CD4-positive, CD25-positive, alpha-beta regulatory T cell (primary cell): ENCODE measurements around the gene ICAM2. TPM values are rescaled to one million over a fixed set of nuclear protein-coding genes. Genes with fewer than 3 reads are reported as not detected.

Source experiments
- ATAC-seq, 2 donors: fragments of 150-1000 bp; cut with Tn5 transposase; one replicate each; pipeline ENCODE4 v1.10.0; 2021; ENCODE audit warnings: low read depth in 2 of 2, moderate number of reproducible peaks in 2 of 2, moderate library complexity in 1 of 2
- DNase-seq, 3 donors: peaks; one replicate each; pipeline versions ENCODE4 v3.0.0 to v3.0.0-alpha.2; 2012 to 2022; ENCODE audit warnings: mixed read lengths in 1 of 3
- H3K27ac ChIP-seq: one replicate; pipeline ENCODE4 v1.7.0; 2013; ENCODE audit warnings: mild to moderate bottlenecking, low read length; ENCODE audit not compliant: insufficient read depth, poor library complexity, severe bottlenecking
- H3K27me3 ChIP-seq: one replicate; pipeline ENCODE4 v1.7.0; 2013; ENCODE audit warnings: low read length; ENCODE audit not compliant: control insufficient read depth, insufficient read depth
- H3K36me3 ChIP-seq: one replicate; pipeline ENCODE4 v1.7.0; 2013; ENCODE audit warnings: mild to moderate bottlenecking, low read length, moderate library complexity; ENCODE audit not compliant: control insufficient read depth, insufficient read depth
- H3K4me1 ChIP-seq: 2 replicates; pipeline ENCODE4 v1.7.0; 2013; ENCODE audit warnings: mild to moderate bottlenecking, low read length; ENCODE audit not compliant: insufficient read depth, control insufficient read depth, poor library complexity, severe bottlenecking
- H3K4me3 ChIP-seq: one replicate; pipeline ENCODE4 v1.7.0; 2013; ENCODE audit warnings: low read depth, mild to moderate bottlenecking, low read length, moderate library complexity
- H3K9me3 ChIP-seq, 2 experiments: 1 replicate in 1 of 2; 2 replicates in 1 of 2; pipeline ENCODE4 v1.7.0; 2013; ENCODE audit warnings: low read length in 2 of 2, mild to moderate bottlenecking in 1 of 2, moderate library complexity in 1 of 2; ENCODE audit not compliant: control insufficient read depth in 2 of 2
- H3K27ac Mint-ChIP-seq, 3 donors: one replicate each; pipeline ENCODE4 v1.8.0; 2020 to 2022; ENCODE audit warnings: mild to moderate bottlenecking in 3 of 3, mixed read lengths in 3 of 3, moderate library complexity in 2 of 3
- H3K27me3 Mint-ChIP-seq: one replicate; pipeline ENCODE4 v1.8.0; 2022; ENCODE audit warnings: mild to moderate bottlenecking, mixed read lengths
- H3K36me3 Mint-ChIP-seq: one replicate; pipeline ENCODE4 v1.8.0; 2020; ENCODE audit warnings: mixed read lengths
- H3K4me1 Mint-ChIP-seq, 4 donors: one replicate each; pipeline ENCODE4 v1.8.0; 2020 to 2022; ENCODE audit warnings: mixed read lengths in 4 of 4, mild to moderate bottlenecking in 1 of 4
- H3K4me3 Mint-ChIP-seq, 4 donors: one replicate each; pipeline ENCODE4 v1.8.0; 2020 to 2022; ENCODE audit warnings: mild to moderate bottlenecking in 4 of 4, mixed read lengths in 4 of 4, moderate library complexity in 3 of 4
- H3K9me3 Mint-ChIP-seq, 7 donors: one replicate each; pipeline ENCODE4 v1.8.0; 2020 to 2022; ENCODE audit warnings: mixed read lengths in 7 of 7, mild to moderate bottlenecking in 3 of 7, moderate library complexity in 2 of 7
- polyA plus RNA-seq, 4 donors: library from polyadenylated mRNA; unstranded; fragments of 300-500 nt; fragmentation: Illumina TruSeq; gene quantifications; one replicate each; pipeline ENCODE4 v1.2.3, GENCODE V29; 2021
- total RNA-seq: library from RNA; stranded (reverse); gene quantifications from one replicate; pipeline ENCODE4 v1.2.3, GENCODE V29; 2022

Gene ICAM2
- total and polyA plus RNA-seq, 5 donors from 2014 or later, result 106 to 625 (median 539) TPM

DNA sequence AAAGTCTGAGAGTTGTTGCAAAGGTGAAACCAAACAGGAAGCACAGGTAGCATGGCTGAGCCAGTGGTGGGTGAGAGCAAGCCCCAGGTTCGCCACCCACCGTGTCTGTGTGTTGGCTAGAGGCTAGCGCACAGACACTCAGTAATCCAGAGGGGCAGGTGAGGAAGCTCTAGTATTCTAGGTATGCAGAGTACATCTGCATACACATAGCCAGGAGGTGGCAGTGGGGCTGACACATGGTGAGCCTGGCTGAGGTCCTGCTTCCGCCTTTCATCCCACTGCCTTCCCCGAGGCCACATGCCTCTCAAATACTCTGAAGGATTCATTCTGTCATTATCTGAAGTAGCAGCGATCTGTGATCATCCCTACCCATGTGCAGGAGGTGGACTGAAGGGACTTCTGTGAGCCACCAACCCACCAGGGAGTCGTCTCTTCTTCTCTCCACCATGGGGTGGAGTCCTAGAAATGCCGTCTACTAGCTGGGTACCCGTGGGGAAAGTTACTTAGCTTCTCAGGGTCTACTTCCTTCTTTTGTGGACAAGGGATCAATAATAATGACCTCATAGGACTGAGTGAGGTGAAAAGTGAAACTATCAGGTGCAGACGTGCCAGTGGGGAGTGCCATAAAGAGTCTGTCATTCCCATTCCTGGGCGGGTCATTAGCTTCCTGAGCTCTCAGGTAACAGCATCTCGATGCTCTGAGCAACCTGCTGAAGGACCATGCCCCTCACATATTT lies 36.0 kb upstream of the ICAM2 start:
- peaks cover 67% of the 10 kb centered on the region for H3K36me3 Mint-ChIP-seq
- ATAC-seq (peak; percentile 13 to 46), DNase-seq (peak in 1 of 3 donors; percentile 14)
- peaks cover 10 to 47% (median 31%) of the 10 kb centered on the region in 4 donors for H3K4me1 Mint-ChIP-seq
- peak overlapping the region; percentile 3 for H3K4me3 ChIP-seq
- no peaks in the 10 kb centered on the region for H3K9me3 Mint-ChIP-seq
- H3K27me3 Mint-ChIP-seq, result no peaks in the 10 kb centered on the region
- peak overlapping the region; percentile 72 to 96 (median 94) for H3K27ac Mint-ChIP-seq
- peaks cover 63% of the 10 kb centered on the region for H3K36me3 ChIP-seq
- H3K4me1 ChIP-seq, result peaks cover 22% of the 10 kb centered on the region
- H3K27ac ChIP-seq, result peak overlapping the region; percentile 21
- peak overlapping the region in 1 of 4 donors; percentile 62 for H3K4me3 Mint-ChIP-seq
- H3K9me3 ChIP-seq, result no peaks in the 10 kb centered on the region
- H3K27me3 ChIP-seq, result no peaks in the 10 kb centered on the region

DNA sequence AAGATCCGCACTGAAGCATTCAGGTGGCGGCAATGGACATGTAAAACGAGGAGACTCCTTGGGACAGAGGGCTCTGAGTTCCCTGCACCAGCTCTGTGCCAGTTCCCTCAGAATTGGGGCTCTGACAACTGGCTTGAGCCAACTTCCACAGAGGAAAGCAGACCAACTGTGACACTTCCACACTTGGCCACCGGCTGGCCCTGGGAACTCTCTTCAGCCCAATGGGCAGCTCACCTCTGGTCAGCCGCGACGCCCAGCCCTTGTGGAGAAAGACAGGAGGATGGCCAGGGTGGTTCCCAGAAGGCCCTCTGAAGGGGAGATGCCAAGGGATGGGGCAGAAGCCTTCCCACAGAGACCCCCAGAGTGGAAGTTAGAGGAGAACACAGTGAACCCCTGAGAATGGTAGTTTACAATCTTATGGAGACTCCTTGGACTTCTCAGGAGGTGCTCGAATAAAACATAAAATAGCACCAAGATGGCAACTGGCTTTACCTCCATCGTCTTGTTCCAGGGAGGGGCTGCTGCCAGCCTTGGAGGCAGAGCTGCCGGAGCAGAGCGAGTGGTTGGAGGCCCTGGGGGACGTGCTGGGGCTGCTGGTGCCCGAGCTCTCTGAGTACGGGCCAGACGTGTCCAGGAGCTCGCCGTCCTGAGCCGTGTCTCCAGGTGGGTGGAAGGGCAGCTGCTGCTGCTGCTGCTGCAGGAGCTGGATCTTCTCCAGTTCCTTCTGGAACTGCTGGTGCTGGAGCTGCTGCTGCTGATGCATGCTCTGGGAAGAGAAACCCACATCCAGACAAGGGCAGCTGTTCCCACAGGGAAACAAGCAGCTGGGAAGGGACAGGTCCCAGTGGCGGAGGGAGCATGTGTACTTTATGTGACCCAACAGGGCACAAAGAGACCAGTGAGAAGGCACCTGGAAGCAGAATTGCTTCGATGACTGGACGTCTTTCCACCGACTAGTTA lies 35.0 kb upstream of the ICAM2 start:
- no peak overlapping the region for H3K4me3 Mint-ChIP-seq

DNA sequence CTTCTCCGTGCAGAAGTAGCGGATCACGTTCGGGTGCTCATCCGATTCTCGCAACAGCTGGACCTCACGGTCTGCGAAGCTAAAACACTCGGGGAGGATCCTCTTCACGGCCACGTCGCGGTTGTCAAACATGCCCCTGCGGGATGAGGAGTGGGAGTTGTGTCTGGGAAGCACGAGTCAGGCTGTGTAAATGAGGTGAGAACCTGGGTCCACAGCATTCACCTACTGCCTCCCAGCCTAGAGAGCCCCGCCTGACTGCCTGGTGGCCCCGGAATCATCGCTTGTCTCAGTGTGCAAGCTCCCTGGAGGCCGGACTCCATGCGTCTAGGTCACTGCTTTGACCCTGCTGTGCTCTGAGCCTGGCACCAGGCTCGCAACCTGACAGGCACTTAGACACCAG lies 33.9 kb upstream of the ICAM2 start:
- Mint-ChIP-seq H3K36me3 (peaks cover 59% of the 10 kb centered on the region), H3K4me1 (peaks cover 16 to 64% (median 44%) of the 10 kb centered on the region in 4 donors), H3K27ac (peak overlapping the region in 1 of 3 donors; percentile 67), H3K27me3 (no peaks in the 10 kb centered on the region), H3K4me3 (no peak overlapping the region), H3K9me3 (no peaks in the 10 kb centered on the region)
- no peak overlapping the region for H3K27ac ChIP-seq
- DNase-seq, result no peak
- peaks cover 43% of the 10 kb centered on the region for H3K4me1 ChIP-seq
- H3K27me3 ChIP-seq, result no peaks in the 10 kb centered on the region
- no peaks in the 10 kb centered on the region for H3K9me3 ChIP-seq
- no peak overlapping the region for H3K4me3 ChIP-seq
- peaks cover 52% of the 10 kb centered on the region for H3K36me3 ChIP-seq
- ATAC-seq, result no peak

More for the DNA sequence above, 35.0 kb upstream of the ICAM2 start:
- no peak overlapping the region for H3K4me3 ChIP-seq
- Mint-ChIP-seq H3K27ac (peak overlapping the region; percentile 72 to 94 (median 76)), H3K4me1 (peaks cover 16 to 57% (median 40%) of the 10 kb centered on the region in 4 donors), H3K9me3 (no peaks in the 10 kb centered on the region), H3K36me3 (peaks cover 67% of the 10 kb centered on the region), H3K27me3 (no peaks in the 10 kb centered on the region)
- no peaks in the 10 kb centered on the region for H3K27me3 ChIP-seq
- H3K9me3 ChIP-seq, result no peaks in the 10 kb centered on the region
- peaks cover 60% of the 10 kb centered on the region for H3K36me3 ChIP-seq
- ATAC-seq, result no peak
- peaks cover 32% of the 10 kb centered on the region for H3K4me1 ChIP-seq
- peak overlapping the region; percentile 21 for H3K27ac ChIP-seq
- no peak for DNase-seq

- Histone ChIP-seq H3K27me3 (no peaks in the 10 kb centered on the region), H3K36me3 (peaks cover 51% of the 10 kb centered on the region), H3K9me3 (no peaks in the 10 kb centered on the region), H3K4me3 (no peak overlapping the region), H3K27ac (no peak overlapping the region), H3K4me1 (peaks cover 53% of the 10 kb centered on the region)
- Mint-ChIP-seq H3K27ac (peak overlapping the region; percentile 80 to 94 (median 94)), H3K9me3 (no peaks in the 10 kb centered on the region), H3K27me3 (no peaks in the 10 kb centered on the region), H3K36me3 (peaks cover 51% of the 10 kb centered on the region), H3K4me3 (no peak overlapping the region), H3K4me1 (peaks cover 11 to 71% (median 42%) of the 10 kb centered on the region in 4 donors)
- ATAC-seq (no peak), DNase-seq (no peak)
Measured at GRCh38 chr17:64053101-64053500, 32.7 kb upstream of the ICAM2 start.

DNA sequence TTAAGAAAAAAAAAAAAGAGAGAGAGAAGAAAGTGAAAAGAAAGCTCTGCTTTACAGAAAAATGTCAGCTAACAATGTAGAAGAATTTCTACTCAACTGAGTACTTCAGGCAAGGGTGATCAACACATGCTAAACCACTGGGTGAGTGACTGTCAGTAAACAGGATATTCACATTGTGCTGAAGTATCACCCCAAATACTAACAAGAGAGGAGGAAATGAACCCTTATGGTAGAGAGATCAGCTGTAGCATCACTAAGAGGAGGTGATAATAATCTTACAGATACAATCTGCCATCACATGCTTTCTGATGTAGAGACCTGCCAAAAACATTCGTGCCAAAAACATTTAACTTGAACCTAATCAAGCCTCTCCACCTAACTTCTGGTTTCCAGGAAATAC lies 30.7 kb upstream of the ICAM2 start:
- H3K27me3 ChIP-seq, result no peaks in the 10 kb centered on the region
- DNase-seq (peak; percentile 14 to 93 (median 82)), ATAC-seq (peak; percentile 100)
- peaks cover 51% of the 10 kb centered on the region for H3K36me3 ChIP-seq
- Mint-ChIP-seq H3K9me3 (no peaks in the 10 kb centered on the region), H3K27ac (peak overlapping the region; percentile 94 to 97 (median 94)), H3K4me3 (peak overlapping the region; percentile 2 to 75 (median 63)), H3K27me3 (no peaks in the 10 kb centered on the region), H3K36me3 (peaks cover 52% of the 10 kb centered on the region), H3K4me1 (peaks cover 11 to 63% (median 35%) of the 10 kb centered on the region in 4 donors)
- no peaks in the 10 kb centered on the region for H3K9me3 ChIP-seq
- H3K27ac ChIP-seq, result peak overlapping the region; percentile 75
- H3K4me1 ChIP-seq, result peaks cover 47% of the 10 kb centered on the region
- peak overlapping the region; percentile 64 for H3K4me3 ChIP-seq

GRCh38 chr17:64048805-64049204 lies 28.4 kb upstream of the ICAM2 start:
- no peaks in the 10 kb centered on the region for H3K9me3 ChIP-seq
- H3K4me1 ChIP-seq, result peaks cover 38% of the 10 kb centered on the region
- ATAC-seq, result no peak
- H3K36me3 ChIP-seq, result peaks cover 54% of the 10 kb centered on the region
- no peaks in the 10 kb centered on the region for H3K27me3 ChIP-seq
- no peak overlapping the region for H3K4me3 ChIP-seq
- Mint-ChIP-seq H3K36me3 (peaks cover 58% of the 10 kb centered on the region), H3K27ac (peak overlapping the region; percentile 94 to 96 (median 94)), H3K9me3 (no peaks in the 10 kb centered on the region), H3K27me3 (no peaks in the 10 kb centered on the region), H3K4me3 (no peak overlapping the region), H3K4me1 (peaks cover 11 to 58% (median 31%) of the 10 kb centered on the region in 4 donors)
- H3K27ac ChIP-seq, result peak overlapping the region; percentile 75
- no peak for DNase-seq

- no peaks in the 10 kb centered on the region for H3K27me3 ChIP-seq
- H3K4me1 ChIP-seq, result peaks cover 20% of the 10 kb centered on the region
- no peak overlapping the region for H3K27ac ChIP-seq
- H3K27me3 Mint-ChIP-seq, result no peaks in the 10 kb centered on the region
- no peak overlapping the region for H3K4me3 ChIP-seq
- peaks cover 52% of the 10 kb centered on the region for H3K36me3 Mint-ChIP-seq
- H3K4me1 Mint-ChIP-seq, result peaks cover 0 to 30% (median 6%) of the 10 kb centered on the region in 4 donors
- H3K36me3 ChIP-seq, result peaks cover 65% of the 10 kb centered on the region
- H3K27ac Mint-ChIP-seq, result peak overlapping the region in 2 of 3 donors; percentile 5 to 71
- peak overlapping the region in 1 of 4 donors; percentile 43 for H3K4me3 Mint-ChIP-seq
- no peaks in the 10 kb centered on the region for H3K9me3 Mint-ChIP-seq
- H3K9me3 ChIP-seq, result no peaks in the 10 kb centered on the region
- no peak for ATAC-seq
- DNase-seq, result no peak
Measured at GRCh38 chr17:64045176-64045575, 24.7 kb upstream of the ICAM2 start.
